Neural progenitor cell (in vitro differentiated cells): ENCODE measurements around the gene PKD1. TPM values are rescaled to one million over a fixed set of nuclear protein-coding genes. Genes with fewer than 3 reads are reported as not detected.

Source experiments
- DNase-seq: peaks from one replicate; pipeline ENCODE4 v3.0.0-alpha.2; 2016; ENCODE audit warnings: low spot score
- H2AFZ ChIP-seq: fragments of 200-600 bp; sonication (generic); replicated peaks from 2 replicates; pipeline ENCODE4 v1.6.1; 2016; ENCODE audit warnings: antibody characterized with exemption
- H3F3A ChIP-seq: fragments of 200-600 bp; sonication (generic); 2 replicates; pipeline ENCODE4 v1.6.1; 2016; ENCODE audit warnings: antibody characterized with exemption, low read depth
- H3K27ac ChIP-seq: fragments of 200-600 bp; sonication (generic); 2 replicates; pipeline ENCODE4 v1.5.1; 2016; ENCODE audit warnings: mild to moderate bottlenecking
- H3K27me3 ChIP-seq: fragments of 200-600 bp; sonication (generic); 2 replicates; pipeline ENCODE4 v1.6.1; 2016; ENCODE audit warnings: mild to moderate bottlenecking, moderate library complexity
- H3K36me3 ChIP-seq: fragments of 200-600 bp; sonication (generic); 2 replicates; pipeline ENCODE4 v1.5.1; 2016
- H3K4me1 ChIP-seq: fragments of 200-600 bp; sonication (generic); 2 replicates; pipeline ENCODE4 v1.6.1; 2016; ENCODE audit warnings: mixed run types
- H3K4me2 ChIP-seq: fragments of 200-600 bp; sonication (generic); 2 replicates; pipeline ENCODE4 v1.6.1; 2016
- H3K4me3 ChIP-seq: fragments of 200-600 bp; sonication (generic); 2 replicates; pipeline ENCODE4 v1.5.1; 2016
- H3K79me2 ChIP-seq: fragments of 200-600 bp; sonication (generic); 2 replicates; pipeline ENCODE4 v1.6.1; 2016; ENCODE audit warnings: low read depth
- H3K9ac ChIP-seq: fragments of 200-600 bp; sonication (generic); 2 replicates; pipeline ENCODE4 v1.6.1; 2016
- H3K9me3 ChIP-seq: fragments of 200-600 bp; sonication (generic); 2 replicates; pipeline ENCODE4 v1.5.1; 2016; ENCODE audit warnings: low read depth
- H4K20me1 ChIP-seq: fragments of 200-600 bp; sonication (generic); 2 replicates; pipeline ENCODE4 v1.6.1; 2016; ENCODE audit warnings: low read depth
- H3K27ac Mint-ChIP-seq: 3 replicates; pipeline ENCODE4 v1.8.0; 2021; ENCODE audit warnings: mixed read lengths
- H3K27me3 Mint-ChIP-seq: 2 replicates; pipeline ENCODE4 v1.8.0; 2022; ENCODE audit warnings: low read depth, mild to moderate bottlenecking, inconsistent platforms, moderate library complexity, mixed read lengths; ENCODE audit not compliant: insufficient read depth
- H3K36me3 Mint-ChIP-seq: 3 replicates; pipeline ENCODE4 v1.8.0; 2021; ENCODE audit warnings: mixed read lengths
- H3K4me1 Mint-ChIP-seq: 3 replicates; pipeline ENCODE4 v1.8.0; 2021; ENCODE audit warnings: mixed read lengths
- H3K4me3 Mint-ChIP-seq: 3 replicates; pipeline ENCODE4 v1.8.0; 2021; ENCODE audit warnings: mild to moderate bottlenecking, moderate library complexity, mixed read lengths
- H3K9me3 Mint-ChIP-seq: 3 replicates; pipeline ENCODE4 v1.8.0; 2020; ENCODE audit warnings: mixed read lengths
- CTCF ChIP-seq: fragments of 200-600 bp; sonication (generic); IDR thresholded peaks from 2 replicates; pipeline ENCODE4 v1.5.1; 2017; ENCODE audit warnings: antibody characterized with exemption, mild to moderate bottlenecking
- EZH2 ChIP-seq: fragments of 200-600 bp; sonication (generic); IDR thresholded peaks from 2 replicates; pipeline ENCODE4 v1.6.1; 2017; ENCODE audit warnings: antibody characterized with exemption, mild to moderate bottlenecking, moderate library complexity
- EZH2phosphoT487 ChIP-seq: fragments of 200-600 bp; sonication (generic); IDR thresholded peaks from 2 replicates; pipeline ENCODE4 v1.6.1; 2017; ENCODE audit warnings: antibody characterized with exemption
- total RNA-seq: library from RNA; depleted of rRNA; stranded (reverse); fragments of >200 nt; gene quantifications from 2 replicates; pipeline ENCODE4 v1.2.3, GENCODE V29; 2015; ENCODE audit warnings: low replicate concordance

PKD1 gene
- total RNA-seq, 1 donor from 2014 or later: 16.9 TPM

GRCh38 chr16:2079991-2080390 is 55.7 kb downstream of the PKD1 start:
- peaks cover 2% of the 10 kb centered on the region for H3K36me3 Mint-ChIP-seq
- Histone ChIP-seq H3K36me3 (no peaks in the 10 kb centered on the region), H3K4me2 (no peak overlapping the region), H3K4me1 (no peaks in the 10 kb centered on the region), H3F3A (no peaks in the 10 kb centered on the region), H4K20me1 (peaks cover 6% of the 10 kb centered on the region), H3K79me2 (no peaks in the 10 kb centered on the region), H2AFZ (no peak overlapping the region), H3K9me3 (no peaks in the 10 kb centered on the region), H3K27me3 (no peaks in the 10 kb centered on the region), H3K27ac (no peak overlapping the region), H3K9ac (no peak overlapping the region), H3K4me3 (no peak overlapping the region)
- no peak for DNase-seq
- no peak overlapping the region for H3K4me3 Mint-ChIP-seq
- H3K27ac Mint-ChIP-seq: no peak overlapping the region
- no peaks in the 10 kb centered on the region for H3K9me3 Mint-ChIP-seq
- peaks cover 7% of the 10 kb centered on the region for H3K27me3 Mint-ChIP-seq
- H3K4me1 Mint-ChIP-seq: peaks cover 4% of the 10 kb centered on the region
- TF ChIP-seq EZH2phosphoT487: no peak

- DNase-seq: no peak
- H3K36me3 ChIP-seq: no peaks in the 10 kb centered on the region
- H3K4me3 Mint-ChIP-seq: no peak overlapping the region
Measured at GRCh38 chr16:2079311-2079800, 56.3 kb downstream of the PKD1 start.

GRCh38 chr16:2078691-2079090 is 57.0 kb downstream of the PKD1 start:
- Histone ChIP-seq H3K79me2 (no peaks in the 10 kb centered on the region), H3K4me3 (no peak overlapping the region), H3K36me3 (no peaks in the 10 kb centered on the region), H4K20me1 (no peaks in the 10 kb centered on the region), H2AFZ (no peak overlapping the region), H3K4me1 (no peaks in the 10 kb centered on the region), H3K9me3 (no peaks in the 10 kb centered on the region), H3K27me3 (no peaks in the 10 kb centered on the region), H3K9ac (no peak overlapping the region), H3K4me2 (no peak overlapping the region), H3F3A (no peaks in the 10 kb centered on the region), H3K27ac (no peak overlapping the region)
- TF ChIP-seq EZH2phosphoT487 (no peak), EZH2 (no peak), CTCF (no peak)
- H3K4me3 Mint-ChIP-seq: no peak overlapping the region
- DNase-seq: no peak
- H3K36me3 Mint-ChIP-seq: peaks cover 6% of the 10 kb centered on the region
- H3K9me3 Mint-ChIP-seq: no peaks in the 10 kb centered on the region
- peaks cover 8% of the 10 kb centered on the region for H3K27me3 Mint-ChIP-seq
- no peak overlapping the region for H3K27ac Mint-ChIP-seq
- H3K4me1 Mint-ChIP-seq: peaks cover 4% of the 10 kb centered on the region

More at GRCh38 chr16:2079311-2079800, 56.3 kb downstream of the PKD1 start:
- Histone ChIP-seq H3K27me3 (no peaks in the 10 kb centered on the region), H3K4me3 (no peak overlapping the region), H2AFZ (no peak overlapping the region), H3K9ac (no peak overlapping the region), H3K4me2 (no peak overlapping the region), H3K4me1 (no peaks in the 10 kb centered on the region), H3F3A (no peaks in the 10 kb centered on the region), H3K27ac (no peak overlapping the region), H3K79me2 (no peaks in the 10 kb centered on the region), H3K9me3 (no peaks in the 10 kb centered on the region), H4K20me1 (peaks cover 3% of the 10 kb centered on the region)
- H3K4me1 Mint-ChIP-seq: peaks cover 4% of the 10 kb centered on the region
- H3K27me3 Mint-ChIP-seq: peaks cover 8% of the 10 kb centered on the region
- peaks cover 6% of the 10 kb centered on the region for H3K36me3 Mint-ChIP-seq
- no peak overlapping the region for H3K27ac Mint-ChIP-seq
- no peak for TF ChIP-seq CTCF
- no peak for TF ChIP-seq EZH2phosphoT487
- TF ChIP-seq EZH2: no peak
- H3K9me3 Mint-ChIP-seq: no peaks in the 10 kb centered on the region

- no peak overlapping the region for H3K27ac Mint-ChIP-seq
- Histone ChIP-seq H3K27me3 (no peaks in the 10 kb centered on the region), H3K4me3 (no peak overlapping the region), H3K9me3 (no peaks in the 10 kb centered on the region), H3K27ac (no peak overlapping the region), H3K79me2 (no peaks in the 10 kb centered on the region), H3K36me3 (no peaks in the 10 kb centered on the region), H3K4me1 (no peaks in the 10 kb centered on the region), H3F3A (no peaks in the 10 kb centered on the region), H3K9ac (no peak overlapping the region), H3K4me2 (no peak overlapping the region), H4K20me1 (no peaks in the 10 kb centered on the region), H2AFZ (no peak overlapping the region)
- H3K4me3 Mint-ChIP-seq: no peak overlapping the region
- TF ChIP-seq EZH2 (no peak), CTCF (no peak), EZH2phosphoT487 (no peak)
- peaks cover 6% of the 10 kb centered on the region for H3K36me3 Mint-ChIP-seq
- DNase-seq: no peak
- H3K27me3 Mint-ChIP-seq: peaks cover 6% of the 10 kb centered on the region
- H3K9me3 Mint-ChIP-seq: no peaks in the 10 kb centered on the region
- peaks cover 4% of the 10 kb centered on the region for H3K4me1 Mint-ChIP-seq
Measured at GRCh38 chr16:2078096-2078495, 57.6 kb downstream of the PKD1 start.
